Kidney (tissue), 22 donors: Measurements from ENCODE around the gene MORN4. TPM values are rescaled to one million over a fixed set of nuclear protein-coding genes. Genes with fewer than 3 reads are reported as not detected.
A peak's percentile ranks its signal among the peaks of the same experiment; 100 is the strongest.

ENCODE experiments used
- DNase-seq, 5 donors: peaks; one replicate each; pipeline ENCODE4 v3.0.0-alpha.2; 2013 to 2020
- FAIRE-seq: peaks from 2 replicates; lab custom pipeline; 2012; peaks lifted over from hg19 to GRCh38; lab: Jason Lieb, UNC
- H3K27ac ChIP-seq, 2 donors: one replicate each; pipeline ENCODE4 v1.7.0; 2013; ENCODE audit warnings: low read depth in 2 of 2, low read length in 2 of 2, inconsistent platforms in 1 of 2
- H3K27me3 ChIP-seq: one replicate; pipeline ENCODE4 v1.7.1; 2013; ENCODE audit warnings: low read length, inconsistent platforms; ENCODE audit not compliant: control insufficient read depth, insufficient read depth
- H3K36me3 ChIP-seq, 3 donors: one replicate each; pipeline versions ENCODE4 v1.7.0 to v1.7.1; 2013; ENCODE audit warnings: low read length in 3 of 3, control low read depth in 1 of 3, inconsistent platforms in 1 of 3; ENCODE audit not compliant: insufficient read depth in 3 of 3, control insufficient read depth in 2 of 3
- H3K4me1 ChIP-seq, 3 donors: one replicate each; pipeline versions ENCODE4 v1.7.0 to v1.7.1; 2013; ENCODE audit warnings: low read length in 3 of 3, inconsistent platforms in 1 of 3, low read depth in 1 of 3; ENCODE audit not compliant: control insufficient read depth in 2 of 3, insufficient read depth in 2 of 3
- H3K4me3 ChIP-seq, 3 donors: one replicate each; pipeline versions ENCODE4 v1.7.0 to v1.8.1; 2013; ENCODE audit warnings: low read length in 3 of 3, control low read depth in 1 of 3, inconsistent platforms in 1 of 3
- H3K9ac ChIP-seq, 3 donors: one replicate each; pipeline versions ENCODE4 v1.7.0 to v1.7.1; 2013; ENCODE audit warnings: low read length in 3 of 3, control low read depth in 1 of 3, inconsistent platforms in 1 of 3
- H3K9me3 ChIP-seq, 3 donors: one replicate each; pipeline versions ENCODE4 v1.7.0 to v1.7.1; 2013; ENCODE audit warnings: low read length in 3 of 3, control low read depth in 1 of 3, inconsistent platforms in 1 of 3; ENCODE audit not compliant: control insufficient read depth in 2 of 3, insufficient read depth in 1 of 3
- CTCF ChIP-seq: IDR thresholded peaks from 3 replicates; pipeline ENCODE4 v1.5.1; 2012; ENCODE audit warnings: mild to moderate bottlenecking, moderate library complexity, borderline replicate concordance; ENCODE audit not compliant: insufficient read depth; ENCODE audit errors: extremely low read depth
- intact Hi-C: fragments of 100-400 bp; cut with DNase I; formaldehyde crosslinking; loops from one replicate; pipeline ENCODE4 v1.11.1; 2022
- long read RNA-seq, 10 donors: library from polyadenylated mRNA in 1 of 10; unstranded in 1 of 10; transcript quantifications; one replicate each; pipeline ENCODE4 v2.0.0 and lab custom pipeline, GENCODE V29; 2021 to 2026
- polyA plus RNA-seq: library from polyadenylated mRNA; stranded (reverse); fragments of 350-450 nt; fragmentation: Illumina TruSeq; extraction: RNeasy Lipid Tissue Mini Kit (QIAGEN cat#74804); gene quantifications from one replicate; pipeline ENCODE4 v1.2.3, GENCODE V29; 2014; ENCODE audit warnings: low read depth, low replicate concordance; ENCODE audit not compliant: insufficient read depth
- total RNA-seq: library from RNA; stranded (reverse); fragmentation: NEBNext Ultra II Directional; extraction: Animal tissue kit (Norgen Biotek cat#: 25700); gene quantifications from one replicate; pipeline ENCODE4 v1.2.1, GENCODE V29; 2021
- donor health status: control.
- donor health status: control.
- donor health status: control.
- donor health status: control.
- donor health status: control.
- donor health status: DM: yes; HTN: yes; CAD: no.
- donor health status: Normal renal cell carcinoma (clear cell type).

Gene MORN4
- total RNA-seq: 9.1 TPM
- polyA plus RNA-seq: 21.2 TPM
- long read RNA-seq, donor 1, partial matches to known transcripts: 0 of 6 reads
- long read RNA-seq, donor 1, other reads (novel, unspliced or antisense): 0 of 6 reads
- long read RNA-seq, donor 2, transcript MORN4-202 (2 exons, 419 nt): major isoform, 8 of 11 reads
- long read RNA-seq, donor 2, partial matches to known transcripts: 0 of 11 reads
- long read RNA-seq, donor 2, other reads (novel, unspliced or antisense): 0 of 11 reads
- long read RNA-seq, donor 3, transcript MORN4-202 (2 exons, 419 nt): major isoform, 8 of 40 reads
- long read RNA-seq, donor 3, partial matches to known transcripts: 22 of 40 reads
- long read RNA-seq, donor 3, other reads (novel, unspliced or antisense): 6 of 40 reads
- long read RNA-seq, donor 4, partial matches to known transcripts: 0 of 3 reads
- long read RNA-seq, donor 4, other reads (novel, unspliced or antisense): 0 of 3 reads
- long read RNA-seq, donor 5, partial matches to known transcripts: 0 of 4 reads
- long read RNA-seq, donor 5, other reads (novel, unspliced or antisense): 0 of 4 reads
- long read RNA-seq, donor 6, transcript MORN4-202 (2 exons, 419 nt): major isoform, 40 of 41 reads
- long read RNA-seq, donor 6, partial matches to known transcripts: 0 of 41 reads
- long read RNA-seq, donor 6, other reads (novel, unspliced or antisense): 0 of 41 reads
- long read RNA-seq, donor 7, transcript MORN4-201 (5 exons, 2,315 nt): major isoform, 11 of 13 reads
- long read RNA-seq, donor 7, partial matches to known transcripts: 0 of 13 reads
- long read RNA-seq, donor 7, other reads (novel, unspliced or antisense): 1 of 13 reads
- long read RNA-seq, donor 8, transcript MORN4-202 (2 exons, 419 nt): major isoform, 12 of 15 reads
- long read RNA-seq, donor 8, partial matches to known transcripts: 0 of 15 reads
- long read RNA-seq, donor 8, other reads (novel, unspliced or antisense): 0 of 15 reads
- long read RNA-seq, donor 9, partial matches to known transcripts: 0 of 6 reads
- long read RNA-seq, donor 9, other reads (novel, unspliced or antisense): 0 of 6 reads
- long read RNA-seq, donor 10, transcript MORN4-202 (2 exons, 419 nt): major isoform, 5 of 8 reads
- long read RNA-seq, donor 10, partial matches to known transcripts: 0 of 8 reads
- long read RNA-seq, donor 10, other reads (novel, unspliced or antisense): 0 of 8 reads

- FAIRE-seq (no peak), DNase-seq (peak; percentile 96 to 98 (median 96))
- Histone ChIP-seq H3K4me1 (peaks cover 0 to 7% (median 0%) of the 10 kb centered on the region in 3 donors), H3K9ac (peak within 1 kb of the TSS; percentile 59 to 80 (median 70)), H3K9me3 (no peaks in the 10 kb centered on the region), H3K27me3 (no peaks in the 10 kb centered on the region), H3K27ac (peak within 1 kb of the TSS; percentile 37 to 71), H3K4me3 (peak within 1 kb of the TSS; percentile 72 to 94 (median 90)), H3K36me3 (no peaks in the 10 kb centered on the region)
- intact Hi-C loops: no loop called here
- TF ChIP-seq CTCF: no peak
Measured at GRCh38 chr10:97632949-97633884, at the start of gene MORN4. TSS of gene MORN4 (minus strand) at chr10:97633500. CDS start at chr10:97619653, 13,847 bp downstream.

GRCh38 chr10:97682042-97682441, 48.7 kb upstream of the MORN4 start:
- TF ChIP-seq CTCF: no peak
- FAIRE-seq: no peak
- Histone ChIP-seq H3K27ac (no peak overlapping the region), H3K9me3 (no peaks in the 10 kb centered on the region), H3K9ac (no peak overlapping the region), H3K4me1 (peaks cover 0 to 17% (median 15%) of the 10 kb centered on the region in 3 donors), H3K27me3 (no peaks in the 10 kb centered on the region), H3K36me3 (peaks cover 0 to 6% (median 6%) of the 10 kb centered on the region in 3 donors), H3K4me3 (no peak overlapping the region)
- intact Hi-C loops: no loop called here
- DNase-seq: no peak

- Histone ChIP-seq H3K27ac (no peak overlapping the region), H3K36me3 (peaks cover 0 to 11% (median 10%) of the 10 kb centered on the region in 3 donors), H3K27me3 (no peaks in the 10 kb centered on the region), H3K9ac (no peak overlapping the region), H3K4me1 (peaks cover 0 to 12% (median 9%) of the 10 kb centered on the region in 3 donors), H3K9me3 (no peaks in the 10 kb centered on the region), H3K4me3 (no peak overlapping the region)
- DNase-seq (no peak), FAIRE-seq (no peak)
- TF ChIP-seq CTCF: no peak
- intact Hi-C loops: no loop called here
Measured at GRCh38 chr10:97679594-97679993, 46.3 kb upstream of the MORN4 start.
